NCI-H510A (cell line): ENCODE measurements around the gene IL17RE.
"Not testable (repeated sequence)": the region's sequence is repeated elsewhere in the genome, so short reads cannot be mapped to it uniquely, and the experiment has no call there.

Experiments used
- DNase-seq: peaks from one replicate; lab custom pipeline; 2025; lab: John Stamatoyannopoulos, UW

The IL17RE gene, protein sequence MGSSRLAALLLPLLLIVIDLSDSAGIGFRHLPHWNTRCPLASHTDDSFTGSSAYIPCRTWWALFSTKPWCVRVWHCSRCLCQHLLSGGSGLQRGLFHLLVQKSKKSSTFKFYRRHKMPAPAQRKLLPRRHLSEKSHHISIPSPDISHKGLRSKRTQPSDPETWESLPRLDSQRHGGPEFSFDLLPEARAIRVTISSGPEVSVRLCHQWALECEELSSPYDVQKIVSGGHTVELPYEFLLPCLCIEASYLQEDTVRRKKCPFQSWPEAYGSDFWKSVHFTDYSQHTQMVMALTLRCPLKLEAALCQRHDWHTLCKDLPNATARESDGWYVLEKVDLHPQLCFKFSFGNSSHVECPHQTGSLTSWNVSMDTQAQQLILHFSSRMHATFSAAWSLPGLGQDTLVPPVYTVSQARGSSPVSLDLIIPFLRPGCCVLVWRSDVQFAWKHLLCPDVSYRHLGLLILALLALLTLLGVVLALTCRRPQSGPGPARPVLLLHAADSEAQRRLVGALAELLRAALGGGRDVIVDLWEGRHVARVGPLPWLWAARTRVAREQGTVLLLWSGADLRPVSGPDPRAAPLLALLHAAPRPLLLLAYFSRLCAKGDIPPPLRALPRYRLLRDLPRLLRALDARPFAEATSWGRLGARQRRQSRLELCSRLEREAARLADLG

GRCh38 chr3:9902372-9903237 is at the start of gene IL17RE:
Gene IL17RE, plus strand, starts transcription at chr3:9902848. Its CDS starts 85 bp downstream, at chr3:9902933.
- peak; percentile 40 for DNase-seq

GRCh38 chr3:9854291-9854940 is 48.2 kb upstream of the IL17RE start:
- not testable (repeated sequence) for DNase-seq

DNA sequence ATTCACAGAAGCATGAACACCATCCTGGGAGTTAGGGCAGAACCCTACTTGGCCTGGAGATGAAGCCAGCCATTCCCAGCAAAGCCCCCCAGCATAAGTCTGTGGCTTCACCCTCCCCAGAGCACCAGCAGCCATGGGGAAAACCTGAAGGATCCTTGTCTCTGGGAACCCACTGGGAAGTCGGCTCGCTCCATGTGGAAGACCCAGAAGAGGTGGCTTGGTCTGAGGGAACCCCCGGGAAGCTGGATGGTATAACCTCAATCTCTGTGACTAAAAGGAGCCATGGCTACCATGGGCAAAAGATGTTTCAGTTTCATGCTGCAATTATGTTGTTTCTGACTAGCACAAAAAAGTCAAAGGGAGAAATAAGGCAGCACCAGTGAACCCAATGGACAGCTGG is 47.1 kb upstream of the IL17RE start:
- no peak for DNase-seq

- DNase-seq: no peak
Measured at GRCh38 chr3:9859530-9860025, 43.1 kb upstream of the IL17RE start.

GRCh38 chr3:9861201-9861600 is 41.4 kb upstream of the IL17RE start:
- no peak for DNase-seq

DNA sequence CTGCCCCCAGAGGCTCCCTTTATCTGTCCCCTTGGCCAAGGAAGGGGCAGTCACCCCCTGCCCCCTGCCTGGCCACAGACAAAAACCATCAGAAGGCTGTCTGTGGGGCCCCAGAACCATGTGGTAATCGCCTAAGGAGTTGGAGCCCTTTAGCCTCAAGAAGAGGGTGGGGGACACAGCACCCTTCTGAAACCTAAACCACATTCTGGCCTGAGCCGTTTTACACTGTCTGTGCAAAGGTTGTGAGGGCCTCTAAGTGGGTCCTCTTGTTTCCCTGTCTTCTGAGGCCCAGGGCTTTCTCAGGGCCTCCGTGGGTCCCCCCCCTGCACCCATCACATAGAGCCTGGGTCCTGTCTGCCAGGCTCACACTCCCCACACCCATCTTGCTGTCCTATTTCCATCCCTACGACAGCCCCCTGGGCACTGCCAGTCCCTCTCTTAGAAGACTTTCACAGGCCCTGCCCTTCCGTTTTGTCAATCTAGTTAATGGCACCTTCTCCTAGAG is 41.0 kb upstream of the IL17RE start:
- DNase-seq: no peak

- DNase-seq: no peak
Measured at GRCh38 chr3:9862391-9863057, 40.1 kb upstream of the IL17RE start.

GRCh38 chr3:9863058-9863772 is 39.4 kb upstream of the IL17RE start:
- no peak for DNase-seq

DNA sequence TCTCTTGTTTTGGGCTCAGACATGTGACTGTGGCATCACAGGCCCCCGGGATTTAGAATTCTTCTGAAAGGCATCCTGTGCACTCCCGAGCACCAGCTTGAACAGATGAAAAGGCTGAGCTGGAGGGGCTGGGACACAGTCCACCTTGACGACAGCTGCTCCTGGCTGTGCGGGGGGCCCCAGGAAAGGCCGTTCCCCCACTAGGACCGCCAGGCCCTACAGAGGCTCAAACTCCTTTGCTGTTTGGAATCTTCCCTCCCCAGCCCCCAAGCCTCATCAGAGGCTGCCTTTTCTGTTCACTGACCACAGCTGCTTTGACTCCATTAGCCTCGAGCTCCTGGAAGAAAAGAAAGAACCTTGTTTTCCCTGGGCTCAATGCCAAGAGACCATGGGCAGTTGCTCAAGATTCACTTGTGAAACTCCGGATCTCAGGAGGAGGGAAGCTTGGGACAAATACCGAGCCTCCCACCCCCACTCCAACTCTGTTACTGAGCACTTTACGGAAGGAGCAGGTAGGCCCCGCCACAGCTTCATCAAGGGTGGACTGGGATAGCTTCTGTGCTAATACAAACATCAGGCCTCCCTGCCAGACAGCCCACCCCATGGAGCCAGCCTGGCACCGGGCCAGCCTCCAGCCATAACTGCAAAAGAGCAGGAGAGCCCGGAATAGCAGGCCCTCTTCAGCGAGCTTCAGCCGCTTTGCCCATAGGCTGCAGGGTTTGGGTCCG is 38.3 kb upstream of the IL17RE start:
- peak; percentile 61 for DNase-seq

GRCh38 chr3:9865125-9865637 is 37.5 kb upstream of the IL17RE start:
- not testable (repeated sequence) for DNase-seq

DNA sequence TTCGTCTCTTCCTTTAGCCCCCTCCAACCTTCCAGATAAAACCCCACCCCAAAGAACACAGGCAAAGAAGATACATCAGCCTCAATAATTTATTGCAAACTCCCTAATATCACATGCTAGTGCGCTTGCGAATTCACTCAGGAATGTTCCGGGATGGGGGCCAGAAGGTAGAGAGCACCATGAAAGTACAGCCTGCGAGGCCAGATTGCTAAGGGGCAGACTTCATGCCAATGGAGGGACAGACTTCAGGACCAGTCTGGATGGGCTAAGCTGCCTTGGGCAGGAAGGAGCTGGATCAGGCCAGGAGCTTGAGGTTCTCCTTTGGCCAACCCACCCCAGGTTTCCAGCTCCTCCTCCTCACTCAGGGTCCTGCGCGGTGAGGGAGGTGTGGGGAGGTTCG is 36.0 kb upstream of the IL17RE start:
- no peak for DNase-seq

- no peak for DNase-seq
Measured at GRCh38 chr3:9867106-9867505, 35.5 kb upstream of the IL17RE start.

DNA sequence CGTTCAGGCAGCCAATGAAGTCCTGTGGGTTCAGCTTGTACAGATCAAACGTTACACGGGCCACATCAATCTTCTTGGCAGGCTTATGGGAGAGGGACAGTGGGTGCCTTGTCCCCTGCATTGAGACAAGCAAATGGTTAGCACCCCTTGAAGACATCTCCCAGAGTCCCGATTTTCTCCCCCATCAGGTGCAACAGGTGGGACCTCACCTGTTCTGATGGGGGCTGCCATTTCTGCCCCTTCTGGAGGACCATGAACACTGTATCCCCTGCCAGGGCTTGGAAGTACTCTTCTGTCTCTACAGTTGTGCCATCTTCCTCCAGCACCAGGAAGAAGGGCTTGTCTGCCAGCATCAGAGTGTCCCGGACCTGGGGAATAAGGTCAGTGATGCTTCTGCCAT is 32.7 kb upstream of the IL17RE start:
- no peak for DNase-seq

- DNase-seq: no peak
Measured at GRCh38 chr3:9870978-9871377, 31.7 kb upstream of the IL17RE start.

DNA sequence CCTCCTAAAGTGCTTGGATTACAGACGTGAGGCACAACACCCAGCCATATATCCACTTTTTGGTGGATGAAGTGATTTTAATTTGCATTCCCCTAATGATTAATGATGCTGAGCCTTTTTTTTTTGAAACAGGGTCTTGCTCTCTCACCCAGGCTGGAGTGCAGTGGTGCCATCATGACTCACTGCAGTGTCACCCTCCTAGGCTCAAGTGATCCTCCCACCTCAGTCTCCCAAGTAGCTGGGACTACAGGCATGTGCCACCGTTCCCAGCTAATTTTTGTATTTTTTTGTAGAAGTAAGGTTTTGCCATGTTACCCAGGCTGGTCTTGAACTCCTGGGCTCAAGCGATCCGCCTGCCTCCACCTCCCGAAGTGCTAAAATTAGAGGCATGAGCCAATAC is 30.6 kb upstream of the IL17RE start:
- DNase-seq: not testable (repeated sequence)

DNA sequence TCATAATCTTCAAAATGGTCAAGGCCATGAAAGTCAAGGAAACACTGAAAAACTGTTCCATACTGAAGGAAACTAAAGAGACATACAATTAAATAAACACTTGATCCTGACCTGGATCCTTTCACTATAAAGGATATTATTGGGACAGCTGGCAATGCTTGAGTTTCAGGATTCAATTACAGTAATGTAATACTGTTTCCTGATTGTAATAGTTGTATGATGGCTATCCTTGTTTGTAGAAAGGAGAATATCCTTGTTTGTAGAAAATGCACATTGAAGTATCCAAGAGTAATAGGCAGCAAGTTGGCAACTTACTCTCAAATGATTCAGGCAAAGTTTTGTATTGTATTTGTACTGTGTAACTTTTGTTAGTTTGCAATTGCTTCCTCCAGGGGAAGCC is 27.2 kb upstream of the IL17RE start:
- peak; percentile 21 for DNase-seq

DNA sequence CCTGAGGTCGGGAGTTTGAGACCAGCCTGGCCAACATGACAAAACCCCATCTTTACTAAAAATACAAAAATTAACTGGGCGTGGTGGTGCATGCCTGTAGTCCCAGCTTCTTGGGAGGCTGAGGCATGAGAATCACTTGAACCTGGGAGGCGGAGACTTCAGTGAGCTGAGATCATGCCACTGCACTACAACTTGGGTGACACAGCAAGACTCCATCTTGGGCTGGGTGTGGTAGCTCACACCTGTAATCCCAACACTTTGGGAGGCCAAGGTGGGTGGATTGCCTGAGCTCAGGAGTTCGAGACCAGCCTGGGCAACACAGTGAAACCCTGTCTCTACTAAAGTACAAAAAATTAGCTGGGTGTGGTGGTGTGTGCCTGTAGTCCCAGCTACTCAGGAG is 26.4 kb upstream of the IL17RE start:
- DNase-seq: not testable (repeated sequence)

DNA sequence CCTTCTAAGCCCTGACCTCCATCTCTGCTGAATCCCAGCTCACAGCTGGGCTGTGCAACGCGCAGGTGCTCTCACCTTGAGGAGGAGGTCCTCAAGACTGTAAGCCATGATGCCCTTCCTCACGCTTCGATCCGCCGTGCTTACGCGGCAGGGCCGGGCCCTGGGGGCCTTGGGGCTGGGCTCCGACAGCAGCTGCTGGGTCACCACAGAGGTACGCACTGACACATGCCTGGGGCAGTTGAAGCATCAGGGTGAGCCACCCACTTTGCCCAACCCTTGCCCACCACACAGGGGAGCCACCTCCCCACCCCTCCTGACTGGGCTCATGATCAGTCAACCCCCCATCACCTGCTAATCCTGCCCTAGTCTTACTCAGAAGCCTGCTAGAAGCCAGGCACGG is 25.7 kb upstream of the IL17RE start:
- DNase-seq: no peak

GRCh38 chr3:9878700-9879099 is 23.9 kb upstream of the IL17RE start:
- DNase-seq: no peak
